IPS DF 4.7 (cell line): Measurements from ENCODE around the gene CNOT3.

Experiments
- DNase-seq: peaks from one replicate; pipeline ENCODE4 v3.0.0-alpha.2; 2013; ENCODE audit warnings: low spot score; ENCODE audit errors: extremely low read depth

Gene CNOT3

GRCh38 chr19:54121259-54121658 lies 16.3 kb upstream of the CNOT3 start:
- DNase-seq = no peak

DNA sequence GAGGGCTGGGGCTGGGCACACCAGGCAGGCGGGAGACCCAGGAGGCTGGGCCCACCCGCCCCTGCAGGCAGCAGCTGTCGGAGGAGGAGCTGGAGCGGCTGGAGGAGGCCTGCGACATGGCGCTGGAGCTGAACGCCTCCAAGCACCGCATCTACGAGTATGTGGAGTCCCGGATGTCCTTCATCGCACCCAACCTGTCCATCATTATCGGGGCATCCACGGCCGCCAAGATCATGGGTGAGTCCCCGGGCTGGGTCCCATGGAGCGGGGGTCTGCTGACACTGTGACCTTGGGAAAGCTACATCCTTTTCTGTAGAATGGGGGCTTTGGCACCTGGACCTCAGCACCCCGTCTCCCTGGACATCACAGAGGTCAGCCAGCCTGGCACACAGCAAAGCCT lies 13.9 kb upstream of the CNOT3 start:
- DNase-seq = no peak

- no peak for DNase-seq
These were observed 13.2 kb upstream of the CNOT3 start for GRCh38 chr19:54124393-54124792.

DNA sequence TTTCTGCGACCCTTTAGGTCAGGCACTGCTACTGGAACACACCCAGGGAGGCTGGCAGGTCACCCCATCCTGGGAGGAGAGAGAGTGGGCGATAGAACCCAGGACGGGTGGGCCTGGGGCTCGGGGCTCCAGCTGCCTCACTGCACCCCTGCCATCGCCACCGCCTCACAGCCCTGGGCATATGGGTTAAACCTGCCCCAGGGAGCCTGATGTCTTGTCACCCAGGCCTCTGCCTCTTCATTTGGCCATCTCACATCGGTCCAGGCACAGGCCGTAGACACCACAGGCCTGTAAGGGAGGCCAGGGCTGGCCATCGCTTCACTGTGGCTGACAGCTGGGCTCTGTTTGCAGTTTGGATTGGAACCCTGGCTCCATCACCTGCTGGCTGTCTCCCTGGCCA lies 11.8 kb upstream of the CNOT3 start:
- no peak for DNase-seq

- DNase-seq = no peak
These were observed 9.7 kb upstream of the CNOT3 start for GRCh38 chr19:54127688-54128440.

DNA sequence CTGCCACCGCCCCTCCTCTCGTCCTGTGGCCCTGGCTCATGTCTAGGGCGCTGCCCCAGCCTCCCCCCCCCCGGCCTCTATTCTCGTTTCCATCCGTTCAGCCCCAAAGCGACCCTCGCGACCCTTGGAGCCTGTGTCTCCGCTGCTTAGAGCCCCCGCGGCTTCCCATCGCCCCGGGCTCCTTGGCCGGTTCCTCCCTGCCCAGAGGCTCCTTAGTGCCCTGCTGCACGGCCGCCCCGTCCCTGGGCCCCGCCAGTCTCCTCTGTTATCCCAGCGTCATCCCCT lies 9.2 kb upstream of the CNOT3 start:
- DNase-seq = no peak

DNA sequence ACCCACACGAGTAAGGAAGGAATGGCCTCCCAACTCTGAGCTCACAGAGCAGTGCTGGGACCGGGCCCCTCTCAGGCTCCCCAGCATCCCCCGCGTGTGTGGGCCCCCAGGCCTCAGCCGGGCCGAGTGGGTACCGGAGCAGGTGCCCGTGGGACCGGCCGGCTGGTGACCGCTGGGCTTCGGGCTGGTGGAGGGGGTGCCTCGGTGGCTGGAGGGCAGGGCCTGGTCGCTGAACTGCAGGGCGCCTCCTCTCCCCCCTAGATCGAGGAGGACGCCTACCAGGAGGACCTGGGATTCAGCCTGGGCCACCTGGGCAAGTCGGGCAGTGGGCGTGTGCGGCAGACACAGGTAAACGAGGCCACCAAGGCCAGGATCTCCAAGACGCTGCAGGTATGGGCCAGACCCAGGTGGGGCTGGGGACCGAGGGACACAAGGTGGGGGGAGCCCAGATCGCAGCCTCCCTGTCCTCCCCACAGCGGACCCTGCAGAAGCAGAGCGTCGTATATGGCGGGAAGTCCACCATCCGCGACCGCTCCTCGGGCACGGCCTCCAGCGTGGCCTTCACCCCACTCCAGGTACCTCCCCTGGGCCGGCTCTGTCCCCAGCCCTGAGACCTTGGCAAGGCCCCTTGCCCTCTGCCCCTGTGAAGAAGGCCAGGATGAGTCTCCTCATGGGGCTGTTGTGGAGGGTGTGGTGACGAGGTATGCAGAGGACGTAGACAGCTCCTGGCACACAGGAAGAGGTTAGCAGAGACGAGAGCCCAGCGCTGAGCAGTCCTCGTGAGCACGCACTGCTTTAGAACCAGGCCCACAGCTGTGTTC lies 8.6 kb upstream of the CNOT3 start:
- DNase-seq = no peak

DNA sequence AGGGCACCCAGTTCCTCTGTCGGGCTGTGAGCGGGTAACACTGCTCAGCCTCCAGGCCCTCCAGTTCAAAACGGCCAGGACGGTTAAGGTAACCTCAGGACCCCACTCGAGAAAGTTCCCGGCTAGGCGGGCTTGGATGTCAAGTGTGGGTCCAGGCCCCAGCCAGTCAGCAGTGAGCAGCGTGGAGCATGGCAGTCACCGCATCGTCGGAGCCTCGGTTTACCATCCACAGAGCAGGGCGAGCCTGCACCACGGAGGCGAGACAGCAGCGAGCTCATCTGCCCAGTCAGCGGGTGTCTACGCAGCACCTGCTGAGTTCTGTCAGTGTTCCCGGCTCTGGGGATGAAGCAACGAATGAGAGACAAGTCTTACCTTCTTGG lies 8.0 kb upstream of the CNOT3 start:
- DNase-seq = no peak

DNA sequence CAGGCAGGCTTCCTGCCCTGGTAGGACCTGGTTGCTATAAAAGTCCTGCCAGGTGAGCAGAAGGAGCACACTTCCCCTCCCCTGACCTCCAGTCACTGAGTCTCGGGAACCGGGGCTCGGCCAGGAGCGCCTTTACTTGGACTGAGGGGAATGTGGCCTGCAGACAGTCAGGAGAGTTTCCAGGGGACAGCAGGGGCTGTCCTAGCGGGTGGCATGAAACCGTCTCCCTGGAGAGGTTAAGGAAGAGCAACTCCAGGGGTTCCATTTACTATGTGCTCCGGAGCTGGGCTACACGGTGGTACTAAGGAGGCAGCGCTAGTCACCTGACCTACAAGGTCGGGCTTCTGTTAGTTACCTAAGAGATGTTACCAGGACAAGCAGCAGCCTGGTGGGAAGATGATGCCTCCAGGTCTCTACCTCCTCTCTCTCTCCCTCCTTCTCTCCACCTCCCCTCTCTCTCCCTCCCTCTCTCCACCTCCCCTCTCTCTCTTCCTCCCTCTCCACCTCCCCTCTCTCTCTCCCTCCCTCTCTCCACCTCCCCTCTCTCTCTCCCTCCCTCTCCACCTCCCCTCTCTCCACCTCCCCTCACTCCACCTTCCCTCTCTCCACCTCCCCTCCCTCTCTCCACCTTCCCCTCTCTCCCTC lies 4.1 kb upstream of the CNOT3 start:
- no peak for DNase-seq

DNA sequence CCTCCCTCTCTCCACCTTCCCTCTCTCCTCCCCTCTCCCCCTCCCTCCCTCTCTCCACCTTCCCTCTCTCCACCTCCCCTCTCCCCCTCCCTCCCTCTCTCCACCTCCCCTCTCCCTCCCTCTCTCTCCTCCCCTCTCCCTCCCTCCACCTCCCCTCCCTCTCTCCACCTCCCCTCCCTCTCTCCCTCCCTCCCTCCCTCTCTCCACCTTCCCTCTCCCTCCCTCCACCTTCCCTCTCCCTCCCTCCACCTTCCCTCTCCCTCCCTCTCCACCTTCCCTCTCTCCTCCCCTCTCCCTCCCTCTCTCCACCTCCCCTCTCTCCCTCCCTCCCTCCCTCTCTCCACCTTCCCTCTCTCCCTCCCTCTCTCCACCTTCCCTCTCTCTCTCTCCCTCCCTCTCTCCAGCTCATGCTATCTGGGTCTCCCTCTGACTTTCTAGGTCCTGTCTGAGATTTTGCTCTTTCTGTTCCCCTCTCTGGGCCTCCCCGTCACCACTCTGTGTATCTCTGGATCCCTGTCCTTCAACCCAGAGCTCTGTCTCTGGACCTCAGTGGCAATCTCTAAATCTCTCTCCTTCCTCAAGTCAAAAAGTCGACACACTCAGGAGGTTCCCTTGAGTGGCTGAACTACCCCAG lies 3.5 kb upstream of the CNOT3 start:
- DNase-seq = no peak

- no peak for DNase-seq
These were observed 1.3 kb upstream of the CNOT3 start for GRCh38 chr19:54136086-54136863.

- peak; percentile 100 for DNase-seq
These were observed 481 bp upstream of the CNOT3 start for GRCh38 chr19:54136864-54137698.

GRCh38 chr19:54138489-54139256 lies 1.1 kb downstream of the CNOT3 start:
- no peak for DNase-seq

GRCh38 chr19:54141356-54141755 lies 3.8 kb downstream of the CNOT3 start:
- no peak for DNase-seq

DNA sequence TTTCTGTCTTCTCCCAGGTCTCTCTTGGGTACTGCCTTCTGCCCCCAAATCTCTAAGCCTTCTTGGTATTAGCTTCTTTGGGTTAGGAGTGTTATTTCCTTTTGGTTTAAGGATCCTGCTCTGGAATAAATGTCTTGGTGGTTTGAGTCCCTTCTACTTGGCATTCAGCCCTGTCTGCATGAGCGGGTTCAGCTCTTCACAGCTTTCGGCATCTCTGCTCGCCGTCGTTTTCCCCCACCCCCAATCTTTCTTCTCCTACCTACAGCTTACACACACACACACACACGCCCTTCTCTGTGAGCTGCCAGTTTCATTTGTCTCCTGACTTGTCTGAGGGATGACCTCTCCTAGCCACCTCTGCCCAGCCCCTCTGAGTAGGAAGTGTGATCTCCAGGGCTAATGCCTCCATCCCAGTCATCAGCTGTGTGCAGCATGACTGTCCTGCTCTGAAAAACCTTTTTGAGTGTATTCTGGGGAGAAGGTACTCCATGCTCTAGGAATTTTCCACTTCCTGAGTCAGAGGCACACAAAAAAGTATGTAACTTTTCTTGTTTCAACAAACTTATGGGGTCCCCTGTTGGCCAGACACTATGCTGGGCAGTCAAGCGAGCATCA lies 4.7 kb downstream of the CNOT3 start:
- DNase-seq = no peak

GRCh38 chr19:54145541-54146158 lies 8.1 kb downstream of the CNOT3 start:
- DNase-seq = no peak

- DNase-seq = no peak
These were observed 10.1 kb downstream of the CNOT3 start for GRCh38 chr19:54147676-54148075.

DNA sequence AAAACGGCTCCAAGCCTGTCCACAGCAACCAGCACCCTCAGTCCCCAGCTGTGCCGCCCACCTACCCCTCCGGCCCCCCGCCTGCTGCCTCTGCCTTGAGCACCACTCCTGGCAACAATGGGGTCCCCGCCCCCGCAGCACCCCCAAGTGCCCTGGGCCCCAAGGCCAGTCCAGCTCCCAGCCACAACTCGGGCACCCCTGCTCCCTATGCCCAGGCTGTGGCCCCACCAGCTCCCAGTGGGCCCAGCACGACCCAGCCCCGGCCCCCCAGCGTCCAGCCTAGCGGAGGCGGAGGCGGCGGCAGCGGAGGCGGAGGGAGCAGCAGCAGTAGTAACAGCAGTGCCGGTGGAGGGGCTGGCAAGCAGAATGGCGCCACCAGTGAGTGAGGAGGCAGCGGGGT lies 10.6 kb downstream of the CNOT3 start:
- no peak for DNase-seq
